MM.1S (cell line): ENCODE measurements around the gene GFOD1.

Source experiments
- DNase-seq: peaks from one replicate; pipeline ENCODE4 v3.0.0-alpha.2; 2015
- H2AFZ ChIP-seq: fragments of 300-600 bp; sonication (generic); 2 replicates; pipeline ENCODE4 v1.6.0; 2016; ENCODE audit warnings: antibody characterized with exemption, low read length
- H3F3A ChIP-seq: fragments of 300-600 bp; sonication (generic); 2 replicates; pipeline ENCODE4 v1.6.1; 2016; ENCODE audit warnings: mild to moderate bottlenecking, antibody characterized with exemption, low read length, moderate library complexity, mixed read lengths; ENCODE audit not compliant: insufficient read depth
- H3K27ac ChIP-seq: fragments of 300-600 bp; sonication (generic); 2 replicates; pipeline ENCODE4 v1.5.1; 2016; ENCODE audit warnings: mild to moderate bottlenecking, low read length
- H3K27me3 ChIP-seq: fragments of 300-600 bp; sonication (generic); replicated peaks from 2 replicates; pipeline ENCODE4 v1.6.0; 2016; ENCODE audit warnings: low read length; ENCODE audit not compliant: insufficient read depth
- H3K36me3 ChIP-seq: fragments of 300-600 bp; sonication (generic); replicated peaks from 2 replicates; pipeline ENCODE4 v1.6.1; 2016; ENCODE audit warnings: mild to moderate bottlenecking, low read length, mixed read lengths; ENCODE audit not compliant: insufficient read depth
- H3K4me1 ChIP-seq: fragments of 300-600 bp; sonication (generic); 2 replicates; pipeline ENCODE4 v1.6.1; 2016; ENCODE audit warnings: low read length, mixed read lengths
- H3K4me2 ChIP-seq: fragments of 300-600 bp; sonication (generic); 2 replicates; pipeline ENCODE4 v1.6.0; 2016; ENCODE audit warnings: low read depth, low read length
- H3K4me3 ChIP-seq: fragments of 300-600 bp; sonication (generic); 2 replicates; pipeline ENCODE4 v1.5.1; 2016; ENCODE audit warnings: low read length, mixed read lengths
- H3K79me2 ChIP-seq: fragments of 300-600 bp; sonication (generic); 2 replicates; pipeline ENCODE4 v1.6.1; 2016; ENCODE audit warnings: mixed run types, low read length, mixed read lengths
- H3K9ac ChIP-seq: fragments of 300-600 bp; sonication (generic); 2 replicates; pipeline ENCODE4 v1.6.1; 2016; ENCODE audit warnings: low read length, mixed read lengths
- H3K9me2 ChIP-seq: fragments of 300-600 bp; sonication (generic); replicated peaks from 2 replicates; pipeline ENCODE4 v1.6.1; 2016; ENCODE audit warnings: mild to moderate bottlenecking, low read length, mixed read lengths; ENCODE audit not compliant: insufficient read depth
- H3K9me3 ChIP-seq: fragments of 300-600 bp; sonication (generic); replicated peaks from 2 replicates; pipeline ENCODE4 v1.6.1; 2016; ENCODE audit warnings: mild to moderate bottlenecking, low read length, mixed read lengths; ENCODE audit not compliant: insufficient read depth
- H4K20me1 ChIP-seq: fragments of 300-600 bp; sonication (generic); 2 replicates; pipeline ENCODE4 v1.6.1; 2016; ENCODE audit warnings: mild to moderate bottlenecking, low read length, moderate library complexity, mixed read lengths; ENCODE audit not compliant: insufficient read depth
- CTCF ChIP-seq: fragments of 300-600 bp; sonication (generic); IDR thresholded peaks from 2 replicates; pipeline ENCODE4 v1.5.1; 2016; ENCODE audit warnings: antibody characterized with exemption, low read length, mixed read lengths
- EZH2 ChIP-seq: fragments of 300-600 bp; sonication (generic); optimal IDR thresholded peaks from 2 replicates; pipeline ENCODE3; 2017; ENCODE audit warnings: low read depth, mild to moderate bottlenecking, antibody characterized with exemption, low read length, mixed read lengths
- EZH2phosphoT487 ChIP-seq: fragments of 300-600 bp; sonication (generic); IDR thresholded peaks from 2 replicates; pipeline ENCODE4 v1.6.1; 2018; ENCODE audit warnings: antibody characterized with exemption, low read length

GFOD1 gene

GRCh38 chr6:13441778-13442177, 45.6 kb downstream of the GFOD1 start:
- no peaks in the 10 kb centered on the region for H3K9me3 ChIP-seq
- DNase-seq, result no peak
- H3K27me3 ChIP-seq, result no peaks in the 10 kb centered on the region
- no peaks in the 10 kb centered on the region for H4K20me1 ChIP-seq
- TF ChIP-seq EZH2 (no peak), CTCF (no peak), EZH2phosphoT487 (no peak)
- H3K27ac ChIP-seq, result no peak overlapping the region
- no peak overlapping the region for H3K4me2 ChIP-seq
- no peak overlapping the region for H3K9ac ChIP-seq
- no peaks in the 10 kb centered on the region for H3K9me2 ChIP-seq
- H3F3A ChIP-seq, result no peaks in the 10 kb centered on the region
- H3K36me3 ChIP-seq, result no peaks in the 10 kb centered on the region
- H3K4me1 ChIP-seq, result no peaks in the 10 kb centered on the region
- H3K4me3 ChIP-seq, result no peak overlapping the region
- H2AFZ ChIP-seq, result no peak overlapping the region
- H3K79me2 ChIP-seq, result no peaks in the 10 kb centered on the region

GRCh38 chr6:13439644-13440043, 47.8 kb downstream of the GFOD1 start:
- no peak for DNase-seq
- H3K9me2 ChIP-seq, result no peaks in the 10 kb centered on the region
- H4K20me1 ChIP-seq, result no peaks in the 10 kb centered on the region
- no peak overlapping the region for H2AFZ ChIP-seq
- H3F3A ChIP-seq, result no peaks in the 10 kb centered on the region
- H3K79me2 ChIP-seq, result no peaks in the 10 kb centered on the region
- H3K4me1 ChIP-seq, result 0 out of 2 replicates have a peak, but pooled peaks cover 3% of the 10 kb centered on the region
- no peak overlapping the region for H3K4me2 ChIP-seq
- H3K4me3 ChIP-seq, result no peak overlapping the region
- no peak overlapping the region for H3K9ac ChIP-seq
- H3K36me3 ChIP-seq, result no peaks in the 10 kb centered on the region
- no peak overlapping the region for H3K27ac ChIP-seq
- H3K27me3 ChIP-seq, result no peaks in the 10 kb centered on the region
- H3K9me3 ChIP-seq, result no peaks in the 10 kb centered on the region
- no peak for TF ChIP-seq EZH2
- TF ChIP-seq CTCF, result no peak
- no peak for TF ChIP-seq EZH2phosphoT487

GRCh38 chr6:13438126-13438525, 49.3 kb downstream of the GFOD1 start:
- Histone ChIP-seq H3K9ac (no peak overlapping the region), H4K20me1 (no peaks in the 10 kb centered on the region), H3K36me3 (no peaks in the 10 kb centered on the region), H3K79me2 (no peaks in the 10 kb centered on the region), H3K9me2 (no peaks in the 10 kb centered on the region), H3K27me3 (no peaks in the 10 kb centered on the region), H3K4me2 (no peak overlapping the region), H3K27ac (no peak overlapping the region), H3K4me3 (no peak overlapping the region), H2AFZ (no peak overlapping the region), H3K4me1 (0 out of 2 replicates have a peak, but pooled peaks cover 3% of the 10 kb centered on the region), H3F3A (no peaks in the 10 kb centered on the region), H3K9me3 (no peaks in the 10 kb centered on the region)
- no peak for DNase-seq
- TF ChIP-seq EZH2phosphoT487 (no peak), CTCF (no peak), EZH2 (no peak)
